HepG2 (cell line): ENCODE data around the gene PHLDB1. TPM values are rescaled to one million over a fixed set of nuclear protein-coding genes. Genes with fewer than 3 reads are reported as not detected.

ENCODE experiments used
- ATAC-seq: fragments of 200-7000 bp; cut with Tn5 transposase; 3 replicates; pipeline ENCODE4 v1.9.1; 2020; ENCODE audit warnings: mild to moderate bottlenecking, moderate library complexity
- BruUV-seq: library from RNA; stranded (reverse); fragments of 400-500 nt; replicated peaks from 2 replicates; lab custom pipeline; 2021; lab: Mats Ljungman, UMichigan
- CTCF ChIA-PET: fragments of 300-600 bp; formaldehyde crosslinking; extraction: SDS; loops from one replicate; lab custom pipeline; 2021; ENCODE audit warnings: low total read pairs, inconsistent platforms, low intra/inter-chr PET ratio; lab: Yijun Ruan, JAX
- POLR2A ChIA-PET: fragments of 350-600 bp; sonication (Branson Sonifier 250); formaldehyde crosslinking; loops from one replicate; lab custom pipeline; 2020; ENCODE audit warnings: antibody characterized with exemption, inconsistent platforms; lab: Yijun Ruan, JAX
- DNase-seq: peaks from one replicate; pipeline ENCODE4 v3.0.0-alpha.2; 2015; ENCODE audit warnings: low spot score
- FAIRE-seq: peaks from 3 replicates; lab custom pipeline; 2011; peaks lifted over from hg19 to GRCh38; lab: Jason Lieb, UNC
- H2AFZ ChIP-seq: one replicate; pipeline ENCODE4 v1.6.1; 2011; ENCODE audit warnings: low read length, inconsistent platforms
- H3K27ac ChIP-seq: fragments of 300-600 bp; 3 replicates; pipeline ENCODE4 v1.8.0; 2011; ENCODE audit warnings: mixed run types, mild to moderate bottlenecking, mixed read lengths, low read length, inconsistent platforms; ENCODE audit not compliant: insufficient read depth; ENCODE audit errors: extremely low read length
- H3K27me3 ChIP-seq, 2 experiments: fragments of 200-600 bp in 1 of 2; 2 replicates in 1 of 2; 3 replicates in 1 of 2; pipeline versions ENCODE4 v1.6.0 to v1.8.0; 2011; ENCODE audit warnings: low read length in 2 of 2, mild to moderate bottlenecking in 2 of 2, moderate library complexity in 2 of 2, inconsistent platforms in 1 of 2; ENCODE audit not compliant: insufficient read depth in 2 of 2, control insufficient read depth in 1 of 2
- H3K36me3 ChIP-seq, 2 experiments: fragments of 200-600 bp in 1 of 2; replicated peaks in 1 of 2; 2 replicates in 1 of 2; 3 replicates in 1 of 2; pipeline versions ENCODE4 v1.5.1 to v1.8.0; 2011; ENCODE audit warnings: low read length in 2 of 2, inconsistent platforms in 1 of 2; ENCODE audit not compliant: insufficient read depth in 2 of 2, control insufficient read depth in 1 of 2
- H3K4me1 ChIP-seq: 2 replicates; pipeline ENCODE4 v1.5.1; 2012; ENCODE audit warnings: low read length, inconsistent platforms; ENCODE audit not compliant: insufficient read depth
- H3K4me2 ChIP-seq: 2 replicates; pipeline ENCODE4 v1.6.0; 2011; ENCODE audit warnings: low read depth, low read length, inconsistent platforms
- H3K4me3 ChIP-seq, 3 experiments: fragments of 200-600 bp in 1 of 3; sonication (generic), shearing (Covaris generic) in 1 of 3; replicated peaks in 1 of 3; 2 replicates each; pipeline ENCODE4 v1.5.1; 2011 to 2016; ENCODE audit warnings: low read length in 3 of 3, inconsistent platforms in 2 of 3, low read depth in 2 of 3, mild to moderate bottlenecking in 2 of 3, control low read depth in 1 of 3, mixed read lengths in 1 of 3; ENCODE audit not compliant: insufficient read depth in 1 of 3
- H3K79me2 ChIP-seq: one replicate; pipeline ENCODE4 v1.6.1; 2011; ENCODE audit warnings: low read length, inconsistent platforms; ENCODE audit not compliant: insufficient read depth
- H3K9ac ChIP-seq: 2 replicates; pipeline ENCODE4 v1.6.0; 2011; ENCODE audit warnings: mild to moderate bottlenecking, low read depth, low read length, inconsistent platforms; ENCODE audit not compliant: insufficient read depth
- H3K9me3 ChIP-seq: 2 replicates; pipeline ENCODE4 v1.5.1; 2012; ENCODE audit warnings: mild to moderate bottlenecking, low read length
- H4K20me1 ChIP-seq: 2 replicates; pipeline ENCODE4 v1.6.0; 2011; ENCODE audit warnings: inconsistent platforms, mild to moderate bottlenecking, low read length, moderate library complexity; ENCODE audit not compliant: insufficient read depth
- CENPX ChIP-seq: sonication (generic); formaldehyde crosslinking; IDR thresholded peaks from 2 replicates; pipeline ENCODE4 v1.9.0; 2021; ENCODE audit warnings: mild to moderate bottlenecking, missing genetic modification reagents, moderate library complexity
- REPIN1 ChIP-seq: sonication (generic); formaldehyde crosslinking; IDR thresholded peaks from 2 replicates; pipeline ENCODE4 v1.8.0; 2022; ENCODE audit warnings: missing genetic modification reagents, low read depth, mild to moderate bottlenecking, borderline replicate concordance
- TAF15 ChIP-seq: fragments of 200-400 bp; formaldehyde crosslinking; IDR thresholded peaks from one replicate; pipeline ENCODE4 v1.6.1; 2018; ENCODE audit warnings: mild to moderate bottlenecking, low read depth, low read length; ENCODE audit not compliant: poor library complexity, severe bottlenecking
- THAP9 ChIP-seq: sonication (generic); formaldehyde crosslinking; IDR thresholded peaks from 2 replicates; pipeline ENCODE4; 2020; ENCODE audit warnings: missing genetic modification reagents, mild to moderate bottlenecking, borderline replicate concordance
- ZNF558 ChIP-seq: sonication (generic); formaldehyde crosslinking; IDR thresholded peaks from 2 replicates; pipeline ENCODE4 v1.9.0; 2022; ENCODE audit warnings: mild to moderate bottlenecking, missing genetic modification reagents, borderline replicate concordance
- ZNF576 ChIP-seq: sonication (generic); formaldehyde crosslinking; IDR thresholded peaks from 2 replicates; pipeline ENCODE4 v1.4.0; 2020; ENCODE audit warnings: mild to moderate bottlenecking, missing genetic modification reagents
- WGBS: methylation state at CpG from one replicate; pipeline ENCODE4 v1.1.6; 2017; ENCODE audit warnings: low lambda C conversion rate; 5-methylcytosine and 5-hydroxymethylcytosine counted together
- in situ Hi-C: cut with HindIII; loops from 2 replicates; pipeline ENCODE4 v1.10.0; 2017; ENCODE audit warnings: low pct_unique_long_range_greater_than_20kb; ENCODE audit not compliant: extremely low pct_ligation_motif_present
- intact Hi-C: fragments of 100-400 bp; cut with micrococcal nuclease; formaldehyde crosslinking; loops from one replicate; pipeline ENCODE4 v1.10.0; 2022; ENCODE audit not compliant: unreplicated experiment
- polyA plus RNA-seq, 8 experiments: library from polyadenylated mRNA; depleted of rRNA in 3 of 8; stranded (reverse) in 7 of 8; unstranded in 1 of 8; fragments of >200 nt; fragmentation: Illumina TruSeq in 4 of 8; extraction: Trizol in 4 of 8; gene quantifications; 2 replicates each; pipeline versions ENCODE4 v1.2.1 to v1.2.3, GENCODE V29; 2011 to 2016; ENCODE audit warnings: low read depth in 4 of 8, missing spikeins in 1 of 8, mixed read lengths in 1 of 8; ENCODE audit not compliant: insufficient read depth in 1 of 8
- total RNA-seq, 5 experiments: library from RNA; depleted of rRNA; stranded (reverse); fragments of >200 nt; fragmentation: Illumina TruSeq; extraction: Trizol; gene quantifications; 2 replicates each; pipeline ENCODE4 v1.2.3, GENCODE V29; 2016; ENCODE audit warnings: low read depth in 1 of 5

Gene PHLDB1
- total and polyA plus RNA-seq, 2 of the 13 experiments (the other 11 are each of a cell fraction or from before 2014, with no cell fraction given) = 13.8 to 14.2 TPM

- TF ChIP-seq ZNF576 = no peak
- TF ChIP-seq THAP9 (CRISPR knock-in tag) = no peak
- TF ChIP-seq CENPX (CRISPR knock-in tag) = no peak
Measured at GRCh38 chr11:118625036-118625690, 17.7 kb downstream of the PHLDB1 start (continued).

GRCh38 chr11:118625976-118626375 is 18.6 kb downstream of the PHLDB1 start:
- H2AFZ ChIP-seq = no peak overlapping the region
- no peak for DNase-seq
- no peak for FAIRE-seq
- POLR2A ChIA-PET = no interaction called here
- peaks cover 14 to 22% of the 10 kb centered on the region in 2 experiments; a peak in 4 of 5 replicates for H3K36me3 ChIP-seq
- H3K79me2 ChIP-seq = peaks cover 9% of the 10 kb centered on the region
- no peak overlapping the region for H3K27ac ChIP-seq
- CTCF ChIA-PET = no interaction called here
- TF ChIP-seq ZNF558 (CRISPR knock-in tag) (no peak), REPIN1 (CRISPR knock-in tag) (no peak), TAF15 (no peak)
- ATAC-seq = no peak
- peaks cover 23% of the 10 kb centered on the region for H3K4me1 ChIP-seq
- no peak overlapping the region for H3K4me2 ChIP-seq
- no TSS peak for BruUV-seq
- no peak overlapping the region for H3K9ac ChIP-seq
- H4K20me1 ChIP-seq = no peaks in the 10 kb centered on the region
- no peak overlapping the region for H3K4me3 ChIP-seq
- intact Hi-C loops = no loop called here
- no peaks in the 10 kb centered on the region for H3K9me3 ChIP-seq
- in situ Hi-C loops = no loop called here
- H3K27me3 ChIP-seq = no peaks in the 10 kb centered on the region; a peak in 1 of 5 replicates
- WGBS = 93% methylated on average over 2 of the region's 2 CpGs
